HG03432 (cell line): ENCODE results near the gene RMND1.
"Not testable (repeated sequence)": the region's sequence is repeated elsewhere in the genome, so short reads cannot be mapped to it uniquely, and the experiment has no call there.

ENCODE experiments used
- ATAC-seq: cut with Tn5 transposase; IDR thresholded peaks from one replicate; pipeline ENCODE4 v1.9.1; 2021; ENCODE audit warnings: mild to moderate bottlenecking, moderate library complexity; ENCODE audit not compliant: unreplicated experiment

Gene RMND1

DNA sequence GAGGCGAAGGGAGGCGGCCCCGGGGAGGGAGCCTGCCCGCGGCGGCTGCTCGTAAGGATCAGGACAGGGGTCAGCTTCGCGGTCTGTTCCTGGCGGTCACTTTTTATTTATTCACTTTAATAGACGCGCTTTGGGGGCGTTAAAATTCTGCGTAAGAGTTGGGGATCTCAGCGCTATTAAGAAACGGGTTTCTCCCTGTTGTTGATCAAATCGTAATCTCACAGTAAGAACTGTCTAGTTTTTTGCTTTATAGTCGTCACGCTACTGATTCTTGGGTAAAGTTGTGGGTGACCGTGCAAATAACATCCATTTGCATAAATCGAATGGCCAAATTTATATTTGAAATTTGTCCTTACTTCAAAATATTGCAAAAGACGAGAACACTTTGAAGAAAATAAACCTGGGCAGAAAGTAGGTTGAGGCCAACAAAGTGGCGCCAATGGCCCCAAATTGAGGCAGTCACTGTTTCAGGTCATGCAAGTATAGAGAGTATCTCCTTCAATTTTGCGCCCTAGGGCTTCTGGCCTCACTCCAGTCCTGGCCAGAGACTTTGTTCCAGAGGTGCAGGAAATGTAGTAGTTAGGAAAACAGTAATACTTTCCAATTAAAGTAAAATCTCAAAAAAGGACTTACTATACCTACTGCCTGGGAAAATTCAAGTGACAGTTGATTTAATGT, 963 bp upstream of the RMND1 start:
- ATAC-seq: no peak

- no peak for ATAC-seq
Measured at GRCh38 chr6:151451417-151451949, 443 bp downstream of the RMND1 start.

- ATAC-seq: not testable (repeated sequence)
Measured at GRCh38 chr6:151450928-151451327, 998 bp downstream of the RMND1 start.

- ATAC-seq: no peak
Measured at GRCh38 chr6:151448623-151449022, 3.3 kb downstream of the RMND1 start.

DNA sequence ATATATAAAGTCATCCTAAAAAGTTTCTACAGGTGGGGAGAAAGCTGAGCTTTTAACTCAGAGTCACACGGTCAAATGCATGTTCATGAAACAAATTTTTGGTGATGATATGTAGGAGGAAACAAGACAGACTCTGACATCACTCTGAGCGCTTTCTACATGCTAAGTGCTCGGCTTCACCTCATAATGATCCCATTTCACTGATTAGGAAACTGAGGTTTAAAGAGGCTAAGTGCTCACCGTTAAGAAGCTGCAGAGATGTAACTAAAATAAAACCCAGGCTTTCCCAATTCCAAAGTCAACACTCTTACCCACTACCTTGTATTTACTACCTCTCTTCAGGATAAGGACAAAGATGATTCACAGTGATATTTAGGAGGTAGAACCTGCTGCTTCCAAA, 4.7 kb downstream of the RMND1 start:
- ATAC-seq: no peak

- ATAC-seq: no peak
Measured at GRCh38 chr6:151445482-151445881, 6.4 kb downstream of the RMND1 start.

DNA sequence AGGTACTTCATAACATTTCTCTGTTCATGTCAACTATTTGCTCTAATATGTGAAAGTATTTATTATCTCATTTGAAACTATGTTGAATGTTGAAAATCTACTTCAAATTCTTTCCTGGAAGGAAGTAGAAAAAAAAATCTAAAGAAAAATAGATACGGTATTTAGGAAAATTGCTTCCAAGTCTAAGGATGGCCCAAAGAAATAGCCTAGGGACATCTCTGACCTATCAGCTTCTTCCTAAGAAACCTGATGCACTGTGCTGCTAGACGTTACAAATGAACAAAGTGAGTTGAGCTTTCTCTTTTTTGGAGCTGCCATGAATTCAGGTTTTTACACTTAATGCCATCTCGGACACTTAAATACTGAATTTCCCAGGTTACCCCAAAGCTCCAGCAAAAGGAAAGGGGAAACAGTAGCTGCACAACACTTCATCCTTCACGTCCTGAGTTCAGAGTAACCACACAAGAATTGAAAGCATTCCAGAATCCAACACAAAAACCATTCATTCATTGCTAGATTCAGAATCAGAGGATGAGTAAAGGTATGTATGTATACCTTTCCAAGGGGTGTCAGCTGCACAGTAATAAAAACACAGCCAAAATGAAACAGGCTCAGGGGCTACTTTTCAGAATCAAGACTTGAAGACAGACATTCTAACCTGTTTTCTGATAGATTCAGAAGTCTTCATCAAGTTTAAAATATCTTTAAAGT, 7.9 kb downstream of the RMND1 start:
- ATAC-seq: no peak

- ATAC-seq: no peak
Measured at GRCh38 chr6:151443454-151443853, 8.5 kb downstream of the RMND1 start.

GRCh38 chr6:151442371-151442770, 9.6 kb downstream of the RMND1 start:
- ATAC-seq: no peak

DNA sequence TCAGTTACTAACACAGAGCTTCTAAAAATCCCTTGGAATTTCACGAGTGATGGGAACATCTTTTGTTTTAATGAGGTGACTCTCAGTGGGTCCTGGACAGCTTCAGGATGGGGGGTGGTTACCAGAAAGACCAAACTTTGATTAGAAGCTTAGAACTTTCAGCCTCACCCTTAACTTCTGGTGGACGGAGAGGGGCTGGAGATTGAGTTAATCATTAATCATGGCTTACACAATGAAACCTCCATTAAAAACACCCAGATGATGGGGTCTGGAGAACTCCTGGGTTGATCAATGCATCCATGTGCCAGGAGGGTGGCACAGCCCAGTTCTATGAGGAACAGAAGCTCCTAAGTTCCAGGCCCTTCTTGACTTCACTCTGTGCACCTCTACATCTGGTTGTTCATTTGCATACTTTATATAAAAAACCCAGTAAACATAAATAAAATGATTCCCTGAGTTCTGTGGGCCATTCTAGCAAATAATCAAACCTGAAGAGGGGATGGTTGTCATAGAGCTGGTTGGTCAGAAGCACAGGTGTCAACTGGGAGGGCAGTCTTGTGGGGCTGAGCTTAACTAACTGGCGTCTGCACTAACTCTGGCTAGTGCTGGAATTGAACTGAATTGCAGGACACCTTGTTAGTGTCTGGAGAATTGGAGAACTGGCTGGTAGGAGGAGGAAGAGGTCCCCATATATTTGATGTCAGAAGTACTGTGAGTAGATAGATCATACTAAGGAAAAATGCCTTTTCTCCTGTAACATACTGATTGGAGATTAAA, 10.3 kb downstream of the RMND1 start:
- no peak for ATAC-seq

DNA sequence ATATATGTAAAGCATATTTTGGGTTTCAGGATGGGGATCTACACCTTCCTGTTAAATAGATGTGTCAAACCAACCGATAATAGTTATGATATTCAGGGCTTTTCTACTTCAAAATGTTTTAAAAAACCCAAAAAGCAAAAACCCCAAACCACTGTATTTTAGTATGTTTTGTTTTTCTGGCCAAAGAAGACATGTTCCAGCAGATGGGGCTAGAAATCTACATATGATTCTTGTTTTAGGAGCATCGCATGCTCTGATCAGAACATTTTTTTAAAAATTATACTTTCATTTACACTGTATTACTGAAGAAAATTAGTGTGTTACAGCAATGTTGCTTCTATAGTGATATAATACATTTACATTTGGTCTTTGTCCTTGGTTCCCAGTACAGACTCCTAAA, 11.0 kb downstream of the RMND1 start:
- peak; percentile 26 for ATAC-seq

GRCh38 chr6:151440498-151440897, 11.4 kb downstream of the RMND1 start:
- ATAC-seq: peak; percentile 74

DNA sequence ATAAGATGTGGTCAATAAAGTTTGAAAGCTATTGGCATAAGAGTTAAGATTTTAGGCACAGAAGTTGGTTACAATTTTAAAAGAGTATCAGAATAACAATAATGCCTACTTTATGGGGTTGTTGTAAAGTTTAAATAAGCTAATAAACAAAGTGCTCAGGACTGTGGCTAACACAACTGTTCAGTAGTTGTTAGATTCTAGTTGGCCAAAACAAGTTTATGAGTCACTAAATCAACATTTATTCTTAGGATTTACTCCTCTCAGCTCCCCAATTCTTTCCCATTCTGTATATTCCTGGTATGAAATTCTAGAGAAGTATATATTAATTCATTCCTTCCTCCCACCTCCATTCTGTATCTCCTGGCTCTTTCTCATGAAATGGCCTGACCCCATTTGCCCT, 14.5 kb downstream of the RMND1 start:
- no peak for ATAC-seq

- no peak for ATAC-seq
Measured at GRCh38 chr6:151436802-151437201, 15.1 kb downstream of the RMND1 start.

DNA sequence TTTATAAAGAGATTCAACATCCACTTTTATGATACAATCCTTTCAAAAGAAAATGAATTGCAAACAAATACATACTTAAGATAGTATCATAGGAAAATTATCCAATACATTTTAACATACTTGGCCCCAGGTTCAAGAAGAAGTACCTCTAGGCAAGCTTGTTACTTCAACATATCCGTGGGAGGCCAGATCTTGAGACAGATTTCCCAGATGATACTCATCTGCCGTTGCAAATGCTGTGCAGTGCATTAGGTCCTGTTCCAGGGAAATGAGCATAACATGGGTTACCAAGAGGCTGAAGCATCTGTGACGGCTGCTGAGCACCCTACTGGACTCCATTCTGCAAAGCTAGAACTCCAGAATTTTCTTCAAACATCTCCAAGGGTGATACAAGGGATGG, 15.6 kb downstream of the RMND1 start:
- no peak for ATAC-seq

DNA sequence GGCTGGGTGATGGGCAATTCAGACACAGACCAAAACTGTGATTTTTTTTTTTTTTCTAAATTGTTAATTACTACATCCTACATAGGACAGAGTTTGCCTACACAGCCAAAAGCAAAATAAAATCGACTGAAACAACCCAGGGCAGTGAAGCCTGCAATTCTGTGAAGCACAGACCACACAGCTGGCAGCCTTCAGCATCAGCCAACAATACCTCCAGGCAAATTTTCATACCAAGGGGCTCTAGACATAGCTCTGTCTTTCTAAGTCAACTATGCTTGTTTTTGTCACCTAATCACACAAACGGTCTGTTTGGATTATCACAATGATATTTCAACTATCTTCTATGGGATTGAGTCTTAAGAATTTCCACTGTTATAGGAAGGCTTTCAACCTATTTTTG, 17.6 kb downstream of the RMND1 start:
- peak; percentile 44 for ATAC-seq

GRCh38 chr6:151432651-151433050, 19.3 kb downstream of the RMND1 start:
- ATAC-seq: no peak

DNA sequence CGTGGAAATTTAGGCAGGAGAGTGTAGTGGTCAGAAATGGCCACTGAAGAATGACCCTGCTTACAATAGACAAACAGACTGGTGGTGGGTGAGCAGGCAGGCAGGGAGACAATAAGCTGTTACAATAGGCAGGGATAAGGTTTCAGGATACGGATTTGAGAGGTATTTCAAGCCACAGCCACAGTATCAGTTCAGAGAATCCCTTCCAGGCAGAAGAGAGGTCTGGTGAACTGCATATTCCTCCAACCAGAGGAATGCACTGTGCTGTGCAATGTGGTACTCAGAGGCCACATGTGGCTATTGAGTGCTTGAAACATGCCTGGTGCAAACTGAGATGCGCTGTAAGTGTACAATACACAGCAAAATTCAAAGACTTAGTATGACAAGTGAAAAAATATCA, 20.6 kb downstream of the RMND1 start:
- ATAC-seq: no peak

DNA sequence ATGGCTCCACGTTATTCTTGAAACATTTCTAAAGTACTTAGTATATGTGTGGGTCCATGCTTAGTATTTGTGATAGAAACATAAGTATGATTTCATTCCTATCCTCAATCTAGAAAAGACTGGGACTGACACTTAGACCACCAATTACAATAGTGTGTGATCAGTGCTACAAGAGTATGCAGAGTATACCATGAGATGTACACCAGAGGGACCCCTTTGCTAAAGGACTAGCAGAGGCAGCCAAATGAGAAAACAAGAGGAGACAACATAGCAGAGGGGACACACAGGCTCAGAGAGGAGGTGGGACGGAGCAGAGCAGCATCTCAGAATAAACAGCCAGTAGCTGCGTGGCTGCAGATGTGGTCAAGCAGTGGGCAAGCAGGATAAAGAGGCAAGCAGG, 21.0 kb downstream of the RMND1 start:
- no peak for ATAC-seq

DNA sequence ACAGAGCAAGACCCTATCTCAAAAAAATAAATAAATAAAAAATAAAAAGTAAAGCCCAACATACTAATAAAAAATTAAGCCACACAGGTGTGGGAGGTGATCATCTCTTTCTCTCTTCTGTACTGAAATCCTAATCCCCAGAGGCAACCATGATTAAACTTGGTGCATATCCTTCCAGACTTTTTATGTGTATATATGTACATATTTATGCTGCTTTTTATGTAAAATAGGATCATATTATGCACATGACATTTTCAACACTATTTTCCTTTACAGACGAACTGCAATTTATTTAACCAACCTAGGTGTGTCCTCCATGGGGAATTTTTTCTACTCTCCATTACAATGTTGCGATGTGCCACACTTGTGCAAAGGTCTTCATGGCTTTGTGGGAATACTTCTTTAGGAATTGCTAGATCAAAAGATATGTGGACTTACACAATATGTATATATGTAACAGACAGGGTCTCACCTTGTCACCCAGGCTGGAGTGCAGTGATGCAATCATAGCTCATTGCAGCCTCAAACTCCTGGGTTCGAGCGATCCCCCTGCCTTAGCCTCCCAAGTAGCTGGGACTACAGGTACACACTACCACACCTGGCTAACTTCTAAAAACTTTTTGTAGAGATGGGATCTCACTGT, 23.7 kb downstream of the RMND1 start:
- ATAC-seq: no peak

DNA sequence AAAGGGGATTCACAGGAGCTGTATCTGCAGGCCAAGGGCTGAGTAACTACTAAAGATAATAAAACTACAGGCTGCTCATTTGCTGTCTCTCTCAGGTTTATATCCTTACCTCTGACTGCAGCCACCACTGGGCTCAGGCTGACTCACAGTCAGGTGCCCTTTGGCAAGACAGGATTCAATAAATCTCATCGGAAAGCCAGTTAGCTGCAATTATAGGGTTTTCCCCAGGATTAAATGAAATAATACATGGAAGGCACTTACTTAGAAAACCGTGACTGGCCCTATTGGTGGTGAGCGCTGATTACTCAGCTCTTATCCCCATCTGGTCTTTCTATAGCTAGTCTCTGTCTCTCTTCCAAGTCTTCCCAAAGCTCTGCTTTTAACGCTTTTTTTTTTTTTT, 26.4 kb downstream of the RMND1 start:
- no peak for ATAC-seq
